ENCODE measurements around the gene F7.

Gene F7

GRCh38 chr13:113086991-113087922, 18.3 kb upstream of the F7 start:
- no peak for DNase-seq (ENCODE audit: low read depth in 3 of 3)

GRCh38 chr13:113087923-113088690, 17.5 kb upstream of the F7 start:
- no peak for DNase-seq (ENCODE audit: low read depth in 3 of 3)

- no peak for DNase-seq (ENCODE audit: low read depth in 3 of 3)
Measured at GRCh38 chr13:113088691-113089020, 16.9 kb upstream of the F7 start.

GRCh38 chr13:113089693-113090414, 15.7 kb upstream of the F7 start:
- no peak for DNase-seq (ENCODE audit: low read depth in 3 of 3)

GRCh38 chr13:113090415-113090770, 15.2 kb upstream of the F7 start:
- no peak for DNase-seq (ENCODE audit: low read depth in 3 of 3)

GRCh38 chr13:113090806-113091205, 14.8 kb upstream of the F7 start:
- DNase-seq (ENCODE audit: low read depth in 3 of 3): no peak

GRCh38 chr13:113091211-113091771, 14.3 kb upstream of the F7 start:
- DNase-seq (ENCODE audit: low read depth in 3 of 3): no peak

- DNase-seq (ENCODE audit: low read depth in 3 of 3): no peak
Measured at GRCh38 chr13:113091891-113092775, 13.5 kb upstream of the F7 start.

- no peak for DNase-seq (ENCODE audit: low read depth in 3 of 3)
Measured at GRCh38 chr13:113092776-113093579, 12.6 kb upstream of the F7 start.

- no peak for DNase-seq (ENCODE audit: low read depth in 3 of 3)
Measured at GRCh38 chr13:113093580-113094409, 11.8 kb upstream of the F7 start.

- no peak for DNase-seq (ENCODE audit: low read depth in 3 of 3)
Measured at GRCh38 chr13:113094410-113094800, 11.2 kb upstream of the F7 start.

- no peak for DNase-seq (ENCODE audit: low read depth in 3 of 3)
Measured at GRCh38 chr13:113095146-113096051, 10.2 kb upstream of the F7 start.

- no peak for DNase-seq (ENCODE audit: low read depth in 3 of 3)
Measured at GRCh38 chr13:113096052-113096744, 9.4 kb upstream of the F7 start.

GRCh38 chr13:113096745-113097305, 8.8 kb upstream of the F7 start:
- no peak for DNase-seq (ENCODE audit: low read depth in 3 of 3)

GRCh38 chr13:113097651-113098050, 7.9 kb upstream of the F7 start:
- no peak for DNase-seq (ENCODE audit: low read depth in 3 of 3)

GRCh38 chr13:113098162-113098732, 7.3 kb upstream of the F7 start:
- DNase-seq (ENCODE audit: low read depth in 3 of 3): no peak

GRCh38 chr13:113099142-113099541, 6.4 kb upstream of the F7 start:
- no peak for DNase-seq (ENCODE audit: low read depth in 3 of 3)

All from stimulated activated CD4-positive, alpha-beta T cell treated with anti-CD3 and anti-CD28 coated beads, TNF-alpha, amount 100 ng/mL, for 4 hours (primary cell).